GM20000 (cell line): ENCODE results near the gene UPF1.

Experiments used
- DNase-seq: peaks from one replicate; pipeline ENCODE4 v3.0.0; 2012; ENCODE audit warnings: low spot score
- TF ChIP-seq, protein P1 (sequence below): IDR thresholded peaks from 2 replicates; pipeline ENCODE4 v1.5.1; 2012; ENCODE audit warnings: mild to moderate bottlenecking, control low read depth; ENCODE audit errors: extremely low read depth, missing control alignments

The UPF1 gene

DNA sequence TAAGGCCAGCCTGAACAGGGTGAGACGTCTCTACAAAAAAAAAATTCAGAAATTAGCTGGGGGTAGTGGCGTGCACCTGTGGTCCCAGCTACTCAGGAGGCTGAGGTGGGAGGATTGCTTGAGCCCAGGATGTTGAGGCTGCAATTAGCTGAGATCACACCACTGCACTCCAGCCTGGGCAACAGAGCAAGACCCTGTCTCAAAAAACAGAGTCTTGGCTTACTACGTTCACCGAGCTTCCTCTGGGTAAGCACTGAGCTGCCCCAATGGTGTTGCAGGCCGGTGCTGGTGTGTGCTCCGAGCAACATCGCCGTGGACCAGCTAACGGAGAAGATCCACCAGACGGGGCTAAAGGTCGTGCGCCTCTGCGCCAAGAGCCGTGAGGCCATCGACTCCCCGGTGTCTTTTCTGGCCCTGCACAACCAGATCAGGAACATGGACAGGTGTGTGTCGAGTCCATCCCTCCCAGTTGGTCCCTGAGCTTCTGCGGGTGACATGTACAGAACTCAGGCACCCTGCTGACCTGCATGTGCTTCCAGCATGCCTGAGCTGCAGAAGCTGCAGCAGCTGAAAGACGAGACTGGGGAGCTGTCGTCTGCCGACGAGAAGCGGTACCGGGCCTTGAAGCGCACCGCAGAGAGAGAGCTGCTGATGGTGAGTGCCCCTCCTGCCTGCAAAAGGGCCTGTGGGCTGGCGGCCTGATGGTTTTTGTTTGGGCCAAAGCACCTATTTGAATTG is 24.1 kb downstream of the UPF1 start:
- DNase-seq, result no peak
- TF ChIP-seq, protein P1, sequence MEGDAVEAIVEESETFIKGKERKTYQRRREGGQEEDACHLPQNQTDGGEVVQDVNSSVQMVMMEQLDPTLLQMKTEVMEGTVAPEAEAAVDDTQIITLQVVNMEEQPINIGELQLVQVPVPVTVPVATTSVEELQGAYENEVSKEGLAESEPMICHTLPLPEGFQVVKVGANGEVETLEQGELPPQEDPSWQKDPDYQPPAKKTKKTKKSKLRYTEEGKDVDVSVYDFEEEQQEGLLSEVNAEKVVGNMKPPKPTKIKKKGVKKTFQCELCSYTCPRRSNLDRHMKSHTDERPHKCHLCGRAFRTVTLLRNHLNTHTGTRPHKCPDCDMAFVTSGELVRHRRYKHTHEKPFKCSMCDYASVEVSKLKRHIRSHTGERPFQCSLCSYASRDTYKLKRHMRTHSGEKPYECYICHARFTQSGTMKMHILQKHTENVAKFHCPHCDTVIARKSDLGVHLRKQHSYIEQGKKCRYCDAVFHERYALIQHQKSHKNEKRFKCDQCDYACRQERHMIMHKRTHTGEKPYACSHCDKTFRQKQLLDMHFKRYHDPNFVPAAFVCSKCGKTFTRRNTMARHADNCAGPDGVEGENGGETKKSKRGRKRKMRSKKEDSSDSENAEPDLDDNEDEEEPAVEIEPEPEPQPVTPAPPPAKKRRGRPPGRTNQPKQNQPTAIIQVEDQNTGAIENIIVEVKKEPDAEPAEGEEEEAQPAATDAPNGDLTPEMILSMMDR, result no peak

DNA sequence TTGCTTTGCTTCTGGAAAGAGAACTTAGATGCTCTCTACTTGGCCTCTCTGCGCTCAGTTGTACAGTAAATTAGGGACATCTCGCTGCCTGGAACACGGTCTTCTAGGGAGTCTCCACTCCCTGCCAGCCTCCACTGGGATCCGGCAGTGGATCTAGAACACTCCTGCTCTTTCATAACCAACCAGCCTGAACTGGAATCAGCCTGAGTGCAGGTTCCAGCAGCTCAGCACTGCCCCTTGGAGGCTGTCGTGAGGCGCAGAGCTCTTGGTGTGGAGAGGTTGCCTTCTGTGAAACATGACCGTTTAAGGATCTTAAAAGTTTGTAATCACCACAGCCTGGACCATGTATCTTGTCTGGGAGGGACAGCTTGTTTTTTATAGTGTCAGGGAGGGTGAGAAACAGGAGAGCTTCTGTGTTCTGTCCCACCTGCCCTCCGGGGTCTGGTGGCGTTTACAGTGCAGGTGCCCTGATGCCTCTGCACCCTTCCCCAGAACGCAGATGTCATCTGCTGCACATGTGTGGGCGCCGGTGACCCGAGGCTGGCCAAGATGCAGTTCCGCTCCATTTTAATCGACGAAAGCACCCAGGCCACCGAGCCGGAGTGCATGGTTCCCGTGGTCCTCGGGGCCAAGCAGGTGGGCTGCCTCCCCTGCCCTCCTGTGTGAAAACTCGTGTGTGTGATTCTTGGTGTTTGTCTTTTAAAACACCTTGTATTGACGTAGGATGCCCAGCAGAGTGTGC is 24.8 kb downstream of the UPF1 start:
- DNase-seq, result no peak
- TF ChIP-seq, protein P1, result no peak

DNA sequence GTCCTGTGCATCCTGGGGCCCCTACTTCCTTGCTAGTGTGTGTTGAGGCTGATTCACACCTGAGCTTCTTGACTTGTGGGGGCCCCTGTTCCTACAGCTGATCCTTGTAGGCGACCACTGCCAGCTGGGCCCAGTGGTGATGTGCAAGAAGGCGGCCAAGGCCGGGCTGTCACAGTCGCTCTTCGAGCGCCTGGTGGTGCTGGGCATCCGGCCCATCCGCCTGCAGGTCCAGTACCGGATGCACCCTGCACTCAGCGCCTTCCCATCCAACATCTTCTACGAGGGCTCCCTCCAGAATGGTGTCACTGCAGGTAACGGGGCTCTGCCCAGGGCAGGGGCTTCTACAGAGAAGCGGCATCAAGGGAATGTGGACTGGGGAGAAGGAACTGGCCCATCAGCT is 25.5 kb downstream of the UPF1 start:
- TF ChIP-seq, protein P1, result no peak
- no peak for DNase-seq

DNA sequence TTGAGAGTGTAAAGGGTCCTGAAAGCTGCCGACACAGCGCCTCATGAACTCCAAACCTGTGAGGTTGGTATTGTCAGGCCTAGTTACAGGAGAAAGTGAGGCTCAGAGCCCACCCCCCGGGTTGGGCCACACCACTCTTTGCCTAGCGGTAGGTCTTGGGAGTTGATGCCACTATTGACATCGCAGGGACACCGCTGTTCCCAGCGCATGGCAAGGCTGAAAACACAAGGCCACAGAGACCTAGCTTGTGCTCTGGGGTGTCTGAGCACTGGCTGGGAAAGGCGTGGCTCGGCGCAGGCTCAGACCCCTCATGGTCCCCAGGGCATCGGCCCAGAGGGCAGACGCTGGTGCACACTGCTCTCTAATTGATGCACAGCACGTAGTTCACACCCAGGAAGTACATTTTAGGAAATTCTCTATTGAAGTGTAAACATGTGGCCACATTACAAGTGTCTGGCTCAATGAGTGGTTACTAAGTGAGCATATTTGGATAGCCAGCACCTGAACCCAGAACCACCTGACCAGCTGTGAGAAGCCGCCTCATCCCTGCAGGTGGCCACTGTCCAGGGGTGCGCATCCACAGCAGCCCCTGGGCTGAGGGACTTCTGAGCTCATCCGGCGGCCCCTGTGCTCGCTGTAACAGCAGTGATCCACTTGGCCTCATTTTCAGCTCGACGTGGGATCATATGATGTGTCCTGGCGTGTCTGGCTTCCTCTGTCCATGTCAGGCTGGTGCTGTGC is 27.3 kb downstream of the UPF1 start:
- DNase-seq, result no peak
- TF ChIP-seq, protein P1, result no peak

DNA sequence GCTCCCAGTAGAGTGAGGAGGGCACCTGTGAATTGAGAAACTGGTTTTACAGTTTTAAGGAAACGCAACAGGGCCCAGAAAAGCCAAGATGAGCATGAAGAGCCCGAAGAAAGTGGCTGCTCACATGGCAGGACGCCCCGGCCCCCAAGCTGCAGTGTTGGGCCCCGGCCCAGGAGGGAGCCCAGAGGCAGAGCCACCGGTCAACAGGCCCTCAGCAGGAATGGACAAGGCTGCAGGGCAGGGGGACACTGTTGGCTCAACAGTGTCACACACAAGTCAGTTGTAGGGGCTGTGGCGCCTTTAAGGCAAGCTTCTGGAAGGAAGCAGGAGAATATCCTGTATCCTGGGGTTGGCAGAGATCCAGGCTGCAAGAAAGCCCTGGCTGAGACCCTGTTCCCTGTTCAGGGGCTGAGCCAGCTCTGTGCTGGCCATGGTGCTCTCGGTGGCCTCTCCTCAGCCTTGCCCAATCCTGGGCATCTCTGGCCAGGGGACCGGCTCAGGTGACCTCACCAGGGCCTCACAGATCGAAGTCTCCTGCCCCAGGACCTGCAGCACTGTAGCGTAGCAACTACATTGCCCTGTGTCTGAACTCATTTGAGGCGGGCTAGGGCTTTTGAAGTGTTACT is 28.0 kb downstream of the UPF1 start:
- TF ChIP-seq, protein P1, result no peak
- DNase-seq, result no peak

DNA sequence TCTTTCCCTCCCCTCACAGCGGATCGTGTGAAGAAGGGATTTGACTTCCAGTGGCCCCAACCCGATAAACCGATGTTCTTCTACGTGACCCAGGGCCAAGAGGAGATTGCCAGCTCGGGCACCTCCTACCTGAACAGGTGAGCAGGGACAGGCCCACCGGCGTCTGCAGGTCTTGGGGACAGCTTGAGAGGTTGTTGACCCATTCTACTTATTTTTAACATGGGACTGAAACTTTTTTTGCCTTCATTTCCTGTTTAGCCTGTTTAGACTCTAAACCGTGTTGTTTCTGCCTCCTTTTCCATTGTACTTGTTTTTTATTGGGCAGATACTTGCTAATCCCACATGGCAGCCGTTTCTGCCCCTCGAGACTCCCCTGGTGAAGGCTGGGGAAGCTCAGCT is 28.5 kb downstream of the UPF1 start:
- no peak for DNase-seq
- TF ChIP-seq, protein P1, result no peak
